ENCODE results near the gene PDE4B. TPM values are rescaled to one million over a fixed set of nuclear protein-coding genes. Genes with fewer than 3 reads are reported as not detected.

Gene PDE4B
- total and polyA plus RNA-seq, 7 donors = 4.1 to 191 (median 16.3) TPM

- Histone ChIP-seq H3K9me3 (no peaks in the 10 kb centered on the region), H3K4me3 (no peak overlapping the region), H3K27ac (no peak overlapping the region), H3K4me1 (no peaks in the 10 kb centered on the region), H3K27me3 (ENCODE audit: insufficient read depth in 3 of 3, low read length in 2 of 3) (peaks cover 0 to 2% (median 0%) of the 10 kb centered on the region in 3 donors), H3K36me3 (ENCODE audit: insufficient read depth in 1 of 2, low read depth in 1 of 2) (no peaks in the 10 kb centered on the region)
- intact Hi-C loops (cut with DNase I) = no loop called here
- ATAC-seq (no peak), DNase-seq (no peak)
- TF ChIP-seq CTCF (IDR thresholded peaks at IDR 0.05) = no peak
- 28 to 47% (median 36%) methylated on average over 1 of the region's 1 CpG for WGBS, 3 donors
Measured at GRCh38 chr1:66043186-66043585, 250.5 kb downstream of the PDE4B start.

GRCh38 chr1:66044912-66045311, 252.2 kb downstream of the PDE4B start:
- no peak for TF ChIP-seq CTCF (IDR thresholded peaks at IDR 0.05)
- DNase-seq (no peak), ATAC-seq (no peak)
- H3K27me3 ChIP-seq (ENCODE audit: insufficient read depth in 3 of 3, low read length in 2 of 3) = peaks cover 0 to 2% (median 0%) of the 10 kb centered on the region in 3 donors
- no peak overlapping the region for H3K4me3 ChIP-seq
- WGBS, 3 donors = 51 to 60% (median 56%) methylated on average over 1 of the region's 1 CpG
- H3K4me1 ChIP-seq = no peaks in the 10 kb centered on the region
- H3K27ac ChIP-seq = no peak overlapping the region
- intact Hi-C loops (cut with DNase I) = no loop called here
- H3K36me3 ChIP-seq (ENCODE audit: insufficient read depth in 1 of 2, low read depth in 1 of 2) = no peaks in the 10 kb centered on the region
- H3K9me3 ChIP-seq = no peaks in the 10 kb centered on the region

GRCh38 chr1:66046415-66046814, 253.7 kb downstream of the PDE4B start:
- ATAC-seq (no peak), DNase-seq (no peak)
- no peak overlapping the region for H3K27ac ChIP-seq
- H3K9me3 ChIP-seq = no peaks in the 10 kb centered on the region
- H3K27me3 ChIP-seq (ENCODE audit: insufficient read depth in 3 of 3, low read length in 2 of 3) = peaks cover 0 to 2% (median 0%) of the 10 kb centered on the region in 3 donors
- no peaks in the 10 kb centered on the region for H3K4me1 ChIP-seq
- no peak for TF ChIP-seq CTCF (IDR thresholded peaks at IDR 0.05)
- intact Hi-C loops (cut with DNase I) = no loop called here
- H3K4me3 ChIP-seq = no peak overlapping the region
- WGBS, 3 donors = 63 to 75% (median 72%) methylated on average over 4 of the region's 4 CpGs
- no peaks in the 10 kb centered on the region for H3K36me3 ChIP-seq (ENCODE audit: insufficient read depth in 1 of 2, low read depth in 1 of 2)

GRCh38 chr1:66048011-66048410, 255.3 kb downstream of the PDE4B start:
- 58 to 64% (median 60%) methylated on average over 2 of the region's 2 CpGs for WGBS, 3 donors
- Histone ChIP-seq H3K27ac (no peak overlapping the region), H3K36me3 (ENCODE audit: insufficient read depth in 1 of 2, low read depth in 1 of 2) (no peaks in the 10 kb centered on the region), H3K27me3 (ENCODE audit: insufficient read depth in 3 of 3, low read length in 2 of 3) (peaks cover 0 to 2% (median 0%) of the 10 kb centered on the region in 3 donors), H3K4me1 (no peaks in the 10 kb centered on the region), H3K9me3 (no peaks in the 10 kb centered on the region), H3K4me3 (no peak overlapping the region)
- ATAC-seq = no peak
- no peak for TF ChIP-seq CTCF (IDR thresholded peaks at IDR 0.05)
- DNase-seq = no peak
- intact Hi-C loops (cut with DNase I) = no loop called here

GRCh38 chr1:66050123-66050522, 257.4 kb downstream of the PDE4B start:
- no peaks in the 10 kb centered on the region for H3K9me3 ChIP-seq
- no peak overlapping the region for H3K4me3 ChIP-seq
- no peak for ATAC-seq
- no peak for DNase-seq
- 55 to 62% (median 59%) methylated on average over 1 of the region's 1 CpG for WGBS, 3 donors
- no peak overlapping the region for H3K27ac ChIP-seq
- intact Hi-C loops (cut with DNase I) = no loop called here
- no peak for TF ChIP-seq CTCF (IDR thresholded peaks at IDR 0.05)
- H3K4me1 ChIP-seq = no peaks in the 10 kb centered on the region
- H3K27me3 ChIP-seq (ENCODE audit: insufficient read depth in 3 of 3, low read length in 2 of 3) = peaks cover 0 to 2% (median 0%) of the 10 kb centered on the region in 3 donors
- H3K36me3 ChIP-seq (ENCODE audit: insufficient read depth in 1 of 2, low read depth in 1 of 2) = no peaks in the 10 kb centered on the region

Data from psoas muscle (tissue), 8 donors.